Gastroesophageal sphincter (tissue), 3 donors: ENCODE data around the gene DNAJB8.

Source experiments
- CTCF ChIP-seq, 4 experiments: fragments of 200-600 bp in 2 of 4; fragments of 450-650 bp in 2 of 4; sonication (generic) in 1 of 4; IDR thresholded peaks; one replicate each; pipeline ENCODE4 v1.5.1; 2017 to 2019; ENCODE audit warnings: antibody characterized with exemption in 4 of 4, mild to moderate bottlenecking in 2 of 4, moderate library complexity in 2 of 4
- POLR2A ChIP-seq, 2 donors: fragments of 450-650 bp; IDR thresholded peaks; one replicate each; pipeline ENCODE4 v1.6.1; 2017; ENCODE audit warnings: antibody characterized with exemption in 2 of 2, mild to moderate bottlenecking in 2 of 2, moderate library complexity in 1 of 2

GRCh38 chr3:128452120-128452519 lies 14.6 kb downstream of the DNAJB8 start:
- TF ChIP-seq POLR2A (IDR thresholded peaks at IDR 0.05) (no peak), CTCF (IDR thresholded peaks at IDR 0.05) (no peak)
